HepG2 (cell line): Measurements from ENCODE around the gene SERINC2. TPM values are rescaled to one million over a fixed set of nuclear protein-coding genes. Genes with fewer than 3 reads are reported as not detected.

Experiments used
- ATAC-seq: fragments of 200-7000 bp; cut with Tn5 transposase; 3 replicates; pipeline ENCODE4 v1.9.1; 2020; ENCODE audit warnings: mild to moderate bottlenecking, moderate library complexity
- BruUV-seq: library from RNA; stranded (reverse); fragments of 400-500 nt; replicated peaks from 2 replicates; lab custom pipeline; 2021; lab: Mats Ljungman, UMichigan
- CTCF ChIA-PET: fragments of 300-600 bp; formaldehyde crosslinking; extraction: SDS; loops from one replicate; lab custom pipeline; 2021; ENCODE audit warnings: low total read pairs, inconsistent platforms, low intra/inter-chr PET ratio; lab: Yijun Ruan, JAX
- POLR2A ChIA-PET: fragments of 350-600 bp; sonication (Branson Sonifier 250); formaldehyde crosslinking; loops from one replicate; lab custom pipeline; 2020; ENCODE audit warnings: antibody characterized with exemption, inconsistent platforms; lab: Yijun Ruan, JAX
- DNase-seq: peaks from one replicate; pipeline ENCODE4 v3.0.0-alpha.2; 2015; ENCODE audit warnings: low spot score
- FAIRE-seq: peaks from 3 replicates; lab custom pipeline; 2011; peaks lifted over from hg19 to GRCh38; lab: Jason Lieb, UNC
- H2AFZ ChIP-seq: one replicate; pipeline ENCODE4 v1.6.1; 2011; ENCODE audit warnings: low read length, inconsistent platforms
- H3K27ac ChIP-seq: fragments of 300-600 bp; 3 replicates; pipeline ENCODE4 v1.8.0; 2011; ENCODE audit warnings: mixed run types, mild to moderate bottlenecking, mixed read lengths, low read length, inconsistent platforms; ENCODE audit not compliant: insufficient read depth; ENCODE audit errors: extremely low read length
- H3K27me3 ChIP-seq, 2 experiments: fragments of 200-600 bp in 1 of 2; 2 replicates in 1 of 2; 3 replicates in 1 of 2; pipeline versions ENCODE4 v1.6.0 to v1.8.0; 2011; ENCODE audit warnings: low read length in 2 of 2, mild to moderate bottlenecking in 2 of 2, moderate library complexity in 2 of 2, inconsistent platforms in 1 of 2; ENCODE audit not compliant: insufficient read depth in 2 of 2, control insufficient read depth in 1 of 2
- H3K36me3 ChIP-seq, 2 experiments: fragments of 200-600 bp in 1 of 2; replicated peaks in 1 of 2; 2 replicates in 1 of 2; 3 replicates in 1 of 2; pipeline versions ENCODE4 v1.5.1 to v1.8.0; 2011; ENCODE audit warnings: low read length in 2 of 2, inconsistent platforms in 1 of 2; ENCODE audit not compliant: insufficient read depth in 2 of 2, control insufficient read depth in 1 of 2
- H3K4me1 ChIP-seq: 2 replicates; pipeline ENCODE4 v1.5.1; 2012; ENCODE audit warnings: low read length, inconsistent platforms; ENCODE audit not compliant: insufficient read depth
- H3K4me2 ChIP-seq: 2 replicates; pipeline ENCODE4 v1.6.0; 2011; ENCODE audit warnings: low read depth, low read length, inconsistent platforms
- H3K4me3 ChIP-seq, 3 experiments: fragments of 200-600 bp in 1 of 3; sonication (generic), shearing (Covaris generic) in 1 of 3; replicated peaks in 1 of 3; 2 replicates each; pipeline ENCODE4 v1.5.1; 2011 to 2016; ENCODE audit warnings: low read length in 3 of 3, inconsistent platforms in 2 of 3, low read depth in 2 of 3, mild to moderate bottlenecking in 2 of 3, control low read depth in 1 of 3, mixed read lengths in 1 of 3; ENCODE audit not compliant: insufficient read depth in 1 of 3
- H3K79me2 ChIP-seq: one replicate; pipeline ENCODE4 v1.6.1; 2011; ENCODE audit warnings: low read length, inconsistent platforms; ENCODE audit not compliant: insufficient read depth
- H3K9ac ChIP-seq: 2 replicates; pipeline ENCODE4 v1.6.0; 2011; ENCODE audit warnings: mild to moderate bottlenecking, low read depth, low read length, inconsistent platforms; ENCODE audit not compliant: insufficient read depth
- H3K9me3 ChIP-seq: 2 replicates; pipeline ENCODE4 v1.5.1; 2012; ENCODE audit warnings: mild to moderate bottlenecking, low read length
- H4K20me1 ChIP-seq: 2 replicates; pipeline ENCODE4 v1.6.0; 2011; ENCODE audit warnings: inconsistent platforms, mild to moderate bottlenecking, low read length, moderate library complexity; ENCODE audit not compliant: insufficient read depth
- KLF9 ChIP-seq: IDR thresholded peaks from 2 replicates; pipeline ENCODE4 v1.6.1; 2016; ENCODE audit warnings: low read depth
- NFE2L2 ChIP-seq: fragments of 150-350 bp; IDR thresholded peaks from 2 replicates; pipeline ENCODE4 v1.6.1; 2014; ENCODE audit warnings: low read length
- SMARCE1 ChIP-seq: fragments of 450-650 bp; IDR thresholded peaks from 2 replicates; pipeline ENCODE4 v1.6.1; 2017; ENCODE audit warnings: borderline replicate concordance
- ZBTB38 ChIP-seq: sonication (generic); formaldehyde crosslinking; IDR thresholded peaks from 2 replicates; pipeline ENCODE4 v1.5.1; 2020; ENCODE audit warnings: mild to moderate bottlenecking, missing genetic modification reagents
- ZNF205 ChIP-seq: IDR thresholded peaks from 2 replicates; pipeline ENCODE4 v1.6.1; 2018; ENCODE audit warnings: missing biosample characterization, missing genetic modification reagents
- ZNF407 ChIP-seq: sonication (generic); formaldehyde crosslinking; IDR thresholded peaks from one replicate; pipeline ENCODE4 v1.5.1; 2020; ENCODE audit warnings: mild to moderate bottlenecking, missing genetic modification reagents; ENCODE audit errors: not compliant biosample characterization
- ZNF557 ChIP-seq: sonication (generic); formaldehyde crosslinking; IDR thresholded peaks from 2 replicates; pipeline ENCODE4 v1.4.0; 2020; ENCODE audit warnings: missing genetic modification reagents
- ZNF674 ChIP-seq: sonication (generic); formaldehyde crosslinking; IDR thresholded peaks from 2 replicates; pipeline ENCODE4 v1.5.0; 2020; ENCODE audit warnings: low read depth, mild to moderate bottlenecking, missing genetic modification reagents
- ZNF746 ChIP-seq: sonication (generic); formaldehyde crosslinking; IDR thresholded peaks from 2 replicates; pipeline ENCODE4 v1.8.0; 2022; ENCODE audit warnings: mild to moderate bottlenecking, missing genetic modification reagents
- ZNF790 ChIP-seq: sonication (generic); formaldehyde crosslinking; IDR thresholded peaks from 2 replicates; pipeline ENCODE4 v1.8.0; 2022; ENCODE audit warnings: missing genetic modification reagents, mild to moderate bottlenecking, borderline replicate concordance
- WGBS: methylation state at CpG from one replicate; pipeline ENCODE4 v1.1.6; 2017; ENCODE audit warnings: low lambda C conversion rate; 5-methylcytosine and 5-hydroxymethylcytosine counted together
- in situ Hi-C: cut with HindIII; loops from 2 replicates; pipeline ENCODE4 v1.10.0; 2017; ENCODE audit warnings: low pct_unique_long_range_greater_than_20kb; ENCODE audit not compliant: extremely low pct_ligation_motif_present
- intact Hi-C: fragments of 100-400 bp; cut with micrococcal nuclease; formaldehyde crosslinking; loops from one replicate; pipeline ENCODE4 v1.10.0; 2022; ENCODE audit not compliant: unreplicated experiment
- polyA plus RNA-seq, 8 experiments: library from polyadenylated mRNA; depleted of rRNA in 3 of 8; stranded (reverse) in 7 of 8; unstranded in 1 of 8; fragments of >200 nt; fragmentation: Illumina TruSeq in 4 of 8; extraction: Trizol in 4 of 8; gene quantifications; 2 replicates each; pipeline versions ENCODE4 v1.2.1 to v1.2.3, GENCODE V29; 2011 to 2016; ENCODE audit warnings: low read depth in 4 of 8, missing spikeins in 1 of 8, mixed read lengths in 1 of 8; ENCODE audit not compliant: insufficient read depth in 1 of 8
- total RNA-seq, 5 experiments: library from RNA; depleted of rRNA; stranded (reverse); fragments of >200 nt; fragmentation: Illumina TruSeq; extraction: Trizol; gene quantifications; 2 replicates each; pipeline ENCODE4 v1.2.3, GENCODE V29; 2016; ENCODE audit warnings: low read depth in 1 of 5

SERINC2 gene
- total and polyA plus RNA-seq, 2 of the 13 experiments (the other 11 are each of a cell fraction or from before 2014, with no cell fraction given) = 4.8 to 126 TPM

- POLR2A ChIA-PET = interaction anchor here (1.9 to 2.5 kb wide), 2 partner anchors 22 to 76 kb away, joined by 7 to 15 read pairs; partner anchors contain the start of genes SNRNP40 and ZCCHC17
- H3K36me3 ChIP-seq = no peaks in the 10 kb centered on the region
- no peak for ATAC-seq
- H3K4me1 ChIP-seq = peaks cover 75% of the 10 kb centered on the region
- 0 out of 2 replicates have a peak, but pooled peaks have one; percentile 2 for TF ChIP-seq ZNF746 (CRISPR knock-in tag)
- no peak for TF ChIP-seq NFE2L2
- peak; percentile 26; the same call in 1 of the 2 replicates for TF ChIP-seq ZBTB38
- TF ChIP-seq, all 625 proteins: peak for 2
- Histone ChIP-seq H3K27ac (peak overlapping the region; percentile 40), H3K9ac (0 out of 2 replicates have a peak overlapping the region, but pooled peaks have one; percentile 37), H3K4me2 (peak overlapping the region; percentile 96), H3K9me3 (no peaks in the 10 kb centered on the region), H3K27me3 (no peaks in the 10 kb centered on the region), H3K79me2 (no peaks in the 10 kb centered on the region), H3K4me3 (peak overlapping the region in 1 of 3 experiments; percentile 64; a peak in 2 of 6 replicates), H4K20me1 (no peaks in the 10 kb centered on the region), H2AFZ (no peak overlapping the region)
- DNase-seq (no peak), FAIRE-seq (no peak)
- in situ Hi-C loops = no loop called here
- intact Hi-C loops = no loop called here
- WGBS = 85% methylated on average over 10 of the region's 10 CpGs
- CTCF ChIA-PET = no interaction called here
- no TSS peak for BruUV-seq
These were observed 40.3 kb upstream of the SERINC2 start for GRCh38 chr1:31372751-31373055.

GRCh38 chr1:31373056-31373896 lies 39.7 kb upstream of the SERINC2 start, which contains the start of gene FABP3:
TSS of gene FABP3 (minus strand) at chr1:31373076. CDS start at chr1:31373014, 62 bp downstream.
- FAIRE-seq (peak; percentile 72), ATAC-seq (peak; percentile 87), DNase-seq (peak; percentile 71)
- H3K79me2 ChIP-seq = no peaks in the 10 kb centered on the region
- ChIA-PET CTCF (no interaction called here), POLR2A (interaction anchor here (0.6 to 2.5 kb wide), 7 partner anchors 21 to 583 kb away, joined by 3 to 15 read pairs (median 4); partner anchors contain the start of genes SNRNP40 and ZCCHC17)
- no TSS peak for BruUV-seq
- H3K9me3 ChIP-seq = no peaks in the 10 kb centered on the region
- 42% methylated on average over 16 of the region's 44 CpGs for WGBS
- H3K27me3 ChIP-seq = no peaks in the 10 kb centered on the region
- H3K27ac ChIP-seq = peak within 1 kb of the TSS; percentile 40
- H3K4me1 ChIP-seq = peaks cover 77% of the 10 kb centered on the region
- peak within 1 kb of the TSS; percentile 37 for H3K9ac ChIP-seq
- peak within 1 kb of the TSS; percentile 96 for H3K4me2 ChIP-seq
- no peaks in the 10 kb centered on the region for H3K36me3 ChIP-seq
- no peak within 1 kb of the TSS for H2AFZ ChIP-seq
- in situ Hi-C loops (no loop called here), intact Hi-C loops (no loop called here)
- no peaks in the 10 kb centered on the region for H4K20me1 ChIP-seq
- peak within 1 kb of the TSS; percentile 36 to 64 (median 50); a peak in 5 of 6 replicates for H3K4me3 ChIP-seq
- no peak for TF ChIP-seq ZNF407 (CRISPR knock-in tag)
- no peak for TF ChIP-seq ZNF674 (CRISPR knock-in tag)
- TF ChIP-seq KLF9 = no peak
- no peak for TF ChIP-seq SMARCE1
- no peak for TF ChIP-seq ZNF557
- TF ChIP-seq ZNF205 (CRISPR knock-in tag) = no peak
- TF ChIP-seq ZNF790 (CRISPR knock-in tag) = no peak
